ENCODE results near the gene FOXN4. TPM values are rescaled to one million over a fixed set of nuclear protein-coding genes. Genes with fewer than 3 reads are reported as not detected.

FOXN4 gene
- total and polyA plus RNA-seq, 9 of the 15 experiments (the other 6 are each of a cell fraction or from before 2014, with no cell fraction given) = not detected

GRCh38 chr12:109230193-109230592, 78.9 kb downstream of the FOXN4 start:
- H3K4me3 ChIP-seq = no peak overlapping the region
- no peak overlapping the region for H3K9ac ChIP-seq (ENCODE audit: insufficient read depth in 1 of 2, low read depth in 2 of 2, low read length in 2 of 2)
- no peaks in the 10 kb centered on the region for H3K36me3 ChIP-seq (ENCODE audit: control insufficient read depth, insufficient read depth, low read length)
- H2AFZ ChIP-seq (ENCODE audit: low read depth, low read length) = no peak overlapping the region
- DNase-seq (ENCODE audit: extremely low read depth in 1 of 4, low spot score in 3 of 4) (no peak), ATAC-seq (no peak), FAIRE-seq (no peak)
- no TSS peak for BruUV-seq (replicated peaks)
- TF ChIP-seq DNMT1 (IDR thresholded peaks at IDR 0.05) = no peak
- no peak for TF ChIP-seq SMARCB1 (IDR thresholded peaks at IDR 0.05; ENCODE audit: insufficient read length, low read depth)
- TF ChIP-seq TCF7L2 (IDR thresholded peaks at IDR 0.05; ENCODE audit: low read depth, low read length) = no peak
- no peak for TF ChIP-seq CLOCK (CRISPR knock-in tag; IDR thresholded peaks at IDR 0.05; ENCODE audit: borderline replicate concordance)
- TF ChIP-seq ZNF586 (CRISPR knock-in tag; conservative IDR thresholded peaks at IDR 0.05) = no peak
- TF ChIP-seq GABPB1 (CRISPR knock-in tag; IDR thresholded peaks at IDR 0.05) = no peak
- no peak for TF ChIP-seq ZNF445 (CRISPR knock-in tag; IDR thresholded peaks at IDR 0.05; ENCODE audit: low read depth)
- no peak for TF ChIP-seq ZNF253 (CRISPR knock-in tag; conservative IDR thresholded peaks at IDR 0.05)
- TF ChIP-seq MTA2 (IDR thresholded peaks at IDR 0.05; ENCODE audit: low read depth) = no peak
- no peak for TF ChIP-seq ZNF449 (CRISPR knock-in tag; IDR thresholded peaks at IDR 0.05)
- TF ChIP-seq ZFP91 (CRISPR knock-in tag; IDR thresholded peaks at IDR 0.05) = no peak
- no peak for TF ChIP-seq PHB2 (IDR thresholded peaks at IDR 0.05; ENCODE audit: low read depth)
- TF ChIP-seq EP300 (IDR thresholded peaks at IDR 0.05; ENCODE audit: low read length) = no peak
- no peak for TF ChIP-seq ZNF23 (CRISPR knock-in tag; IDR thresholded peaks at IDR 0.05)
- TF ChIP-seq TGIF2 (CRISPR knock-in tag; IDR thresholded peaks at IDR 0.05) = no peak
- TF ChIP-seq EWSR1 (IDR thresholded peaks at IDR 0.05; ENCODE audit: borderline replicate concordance, low read depth, partially characterized antibody) = no peak
- TF ChIP-seq ZNF316 (IDR thresholded peaks at IDR 0.05) = no peak
- no peak for TF ChIP-seq NUFIP1 (IDR thresholded peaks at IDR 0.05; ENCODE audit: partially characterized antibody)
- no peak for TF ChIP-seq ZBED1 (IDR thresholded peaks at IDR 0.05)
- no peaks in the 10 kb centered on the region for H3K9me1 ChIP-seq (ENCODE audit: control insufficient read depth, insufficient read depth, low read length)
- H3K4me1 ChIP-seq (replicated peaks in 1 of 2; ENCODE audit: control insufficient read depth in 2 of 2, insufficient read depth in 2 of 2, low read length in 2 of 2) = no peaks in the 10 kb centered on the region; a peak in 1 of 5 replicates
- no peak overlapping the region for H3K27ac ChIP-seq (ENCODE audit: extremely low read depth, low read depth, low read length)
- H3K79me2 ChIP-seq (ENCODE audit: control insufficient read depth, insufficient read depth, low read length) = no peaks in the 10 kb centered on the region
- H4K20me1 ChIP-seq (replicated peaks; ENCODE audit: control insufficient read depth, insufficient read depth, low read length) = 0 out of 2 replicates have a peak, but pooled peaks cover 11% of the 10 kb centered on the region
- no peak overlapping the region for H3K4me2 ChIP-seq (ENCODE audit: insufficient read depth, low read length)
- intact Hi-C loops (cut with micrococcal nuclease) = no loop called here
- ChIA-PET POLR2A (no interaction called here), CTCF (ENCODE audit: low intra/inter-chr PET ratio) (no interaction called here)
- H3K27me3 ChIP-seq (ENCODE audit: control insufficient read depth in 2 of 2, insufficient read depth in 2 of 2, low read length in 2 of 2) = peaks cover 11 to 43% of the 10 kb centered on the region in 2 experiments
- WGBS (ENCODE audit: insufficient coverage, low coverage, missing lambda C conversion rate) = 3% methylated on average over 2 of the region's 2 CpGs
- no peaks in the 10 kb centered on the region for H3K9me3 ChIP-seq (replicated peaks; ENCODE audit: control insufficient read depth, insufficient read depth, low read depth, low read length)
- in situ Hi-C loops (cut with MboI) = no loop called here
